ENCODE results near the gene NFIC. TPM values are rescaled to one million over a fixed set of nuclear protein-coding genes. Genes with fewer than 3 reads are reported as not detected.
"Not testable (repeated sequence)": the region's sequence is repeated elsewhere in the genome, so short reads cannot be mapped to it uniquely, and the experiment has no call there.

The NFIC gene
- polyA plus RNA-seq, 3 donors = 16.2 to 20.4 (median 19.4) TPM

DNA sequence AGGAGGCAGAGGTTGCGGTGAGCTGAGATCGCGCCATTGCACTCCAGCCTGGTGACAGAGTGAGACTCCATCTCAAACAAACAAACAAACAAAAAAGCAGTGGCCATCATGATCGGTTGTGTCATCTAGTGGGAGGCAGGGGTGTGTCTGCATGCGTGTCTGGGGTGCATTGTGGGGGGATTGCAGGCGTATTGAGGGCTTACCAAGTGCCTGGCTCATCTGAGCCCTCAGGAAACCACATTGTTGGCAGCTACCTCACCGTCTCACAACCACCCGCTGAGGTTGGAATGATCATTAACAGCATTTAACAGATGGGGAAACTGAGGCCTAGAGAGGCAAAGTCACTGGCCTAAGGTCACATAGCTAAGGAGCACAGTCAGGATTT lies 30.5 kb downstream of the NFIC start:
- DNase-seq (ENCODE audit: low read depth in 3 of 3, low spot score in 2 of 3) = no peak

DNA sequence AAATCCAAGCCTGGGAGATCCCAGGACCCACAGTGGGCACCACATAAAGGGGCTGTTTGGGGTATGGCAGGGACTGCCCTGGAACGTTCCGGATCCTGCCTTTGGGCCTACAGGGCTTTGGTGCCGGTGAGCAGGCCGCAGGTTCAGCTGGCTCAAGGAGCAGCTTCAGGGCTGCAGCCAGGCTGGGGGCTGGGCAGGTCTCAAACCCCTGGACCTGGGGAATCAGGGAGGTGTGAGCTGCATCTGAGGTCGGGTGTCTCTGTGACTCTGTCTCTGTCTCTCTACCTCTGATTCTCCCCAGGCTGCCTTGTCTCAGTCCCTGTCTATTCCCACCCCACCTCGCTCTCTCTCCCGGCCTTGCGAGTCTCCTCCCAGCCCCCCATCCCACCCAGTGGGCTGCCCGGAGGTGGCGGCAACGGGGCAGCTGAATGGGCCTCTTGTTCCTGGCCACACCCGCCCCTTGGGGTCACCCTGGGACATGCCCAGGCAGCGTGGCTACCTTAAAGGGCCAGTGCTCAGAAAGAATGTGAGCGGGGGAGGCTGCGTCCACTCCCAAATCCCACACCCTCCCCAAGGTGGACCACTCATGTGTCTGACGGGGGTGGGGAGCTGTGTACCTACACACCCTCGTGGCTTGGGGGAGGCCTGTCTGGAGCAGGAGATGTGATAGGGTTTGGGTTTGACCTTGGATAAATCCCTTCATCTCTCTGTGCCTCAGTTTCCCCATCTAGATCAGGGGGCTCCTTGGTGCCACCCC lies 31.1 kb downstream of the NFIC start:
- DNase-seq (ENCODE audit: low read depth in 3 of 3, low spot score in 2 of 3) = no peak

DNA sequence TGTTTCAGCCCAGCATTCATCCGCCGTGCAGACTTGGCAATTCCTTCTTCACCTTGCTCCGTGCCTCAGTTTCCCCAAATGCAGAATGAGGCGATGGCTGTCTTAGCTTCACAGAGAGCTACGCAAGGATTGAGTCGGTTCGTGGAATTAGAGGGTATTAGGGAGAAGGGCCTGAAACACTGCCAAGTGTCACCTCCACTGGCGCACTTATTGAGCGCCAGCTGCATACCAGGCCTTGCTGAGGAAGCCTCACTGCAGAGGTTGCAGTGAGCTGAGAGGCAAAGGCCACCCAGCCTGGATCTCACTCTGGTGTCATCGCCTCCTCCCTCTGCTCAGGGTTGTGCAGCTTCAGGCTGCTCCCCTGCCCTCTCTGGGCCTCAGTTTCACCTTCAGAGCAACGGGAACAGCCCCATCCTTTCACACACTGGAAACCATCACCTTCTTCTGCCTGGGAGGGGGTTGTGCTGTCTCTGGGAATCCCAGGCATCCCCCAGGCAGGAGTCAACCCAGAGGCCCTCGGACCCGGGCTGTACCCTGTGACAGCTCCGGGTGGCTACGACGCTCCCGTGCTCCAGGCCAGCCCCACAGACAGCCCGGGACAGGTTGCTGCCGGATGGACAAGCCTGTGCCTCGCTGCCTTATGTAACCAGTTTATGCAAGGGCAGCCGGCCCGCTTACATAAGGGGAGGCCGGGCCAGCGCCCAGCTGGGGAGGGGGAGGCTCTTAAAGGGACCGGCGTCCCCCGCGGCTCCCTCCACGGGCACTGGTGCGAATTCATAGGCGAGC lies 31.9 kb downstream of the NFIC start:
- DNase-seq (ENCODE audit: low read depth in 3 of 3, low spot score in 2 of 3) = no peak

DNA sequence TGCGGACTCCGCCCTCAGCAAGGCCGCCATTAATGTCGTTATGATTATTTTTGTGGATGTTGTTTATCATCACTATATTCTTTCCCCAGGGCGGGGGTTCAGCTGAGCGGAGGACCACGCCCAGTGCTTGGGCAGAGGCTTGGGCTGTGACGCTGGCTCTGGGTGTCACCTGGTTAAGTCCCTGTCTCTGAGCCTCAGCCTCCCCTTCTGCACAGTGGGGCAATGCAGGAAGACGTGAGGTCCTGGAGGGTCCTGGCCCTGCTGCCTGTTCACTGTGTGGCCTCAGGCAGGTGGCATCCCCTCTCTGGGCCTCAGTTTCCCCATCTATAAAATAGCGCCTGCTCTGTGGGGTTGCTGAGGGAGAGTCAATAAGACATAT lies 32.5 kb downstream of the NFIC start:
- no peak for DNase-seq (ENCODE audit: low read depth in 3 of 3, low spot score in 2 of 3)

DNA sequence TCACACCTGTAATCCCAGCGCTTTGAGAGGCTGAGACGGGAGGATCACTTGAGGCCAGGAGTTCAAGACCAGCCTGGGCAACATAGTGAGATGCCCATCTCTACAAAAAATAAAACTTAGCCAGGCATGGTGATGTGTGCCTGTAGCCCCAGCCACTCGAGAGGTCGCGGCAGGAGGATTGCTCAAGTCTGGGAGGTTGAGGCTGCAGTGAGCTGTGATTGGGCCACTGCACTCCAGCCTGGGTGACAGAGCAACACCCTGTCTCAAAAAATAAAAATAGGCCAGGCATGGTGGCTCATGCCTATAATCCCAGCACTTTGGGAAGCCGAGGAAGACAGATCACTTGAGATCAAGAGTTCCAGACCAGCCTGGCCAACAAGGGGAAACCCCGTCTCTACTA lies 32.9 kb downstream of the NFIC start:
- not testable (repeated sequence) for DNase-seq (ENCODE audit: low read depth in 3 of 3, low spot score in 2 of 3)

GRCh38 chr19:3401004-3401768 lies 34.8 kb downstream of the NFIC start:
- no peak for DNase-seq (ENCODE audit: low read depth in 3 of 3, low spot score in 2 of 3)

- no peak for DNase-seq (ENCODE audit: low read depth in 3 of 3, low spot score in 2 of 3)
These were observed 36.5 kb downstream of the NFIC start for GRCh38 chr19:3402631-3403443.

GRCh38 chr19:3403489-3404323 lies 37.3 kb downstream of the NFIC start:
- DNase-seq (ENCODE audit: low read depth in 3 of 3, low spot score in 2 of 3) = no peak

- no peak for DNase-seq (ENCODE audit: low read depth in 3 of 3, low spot score in 2 of 3)
These were observed 38.2 kb downstream of the NFIC start for GRCh38 chr19:3404324-3405260.

DNA sequence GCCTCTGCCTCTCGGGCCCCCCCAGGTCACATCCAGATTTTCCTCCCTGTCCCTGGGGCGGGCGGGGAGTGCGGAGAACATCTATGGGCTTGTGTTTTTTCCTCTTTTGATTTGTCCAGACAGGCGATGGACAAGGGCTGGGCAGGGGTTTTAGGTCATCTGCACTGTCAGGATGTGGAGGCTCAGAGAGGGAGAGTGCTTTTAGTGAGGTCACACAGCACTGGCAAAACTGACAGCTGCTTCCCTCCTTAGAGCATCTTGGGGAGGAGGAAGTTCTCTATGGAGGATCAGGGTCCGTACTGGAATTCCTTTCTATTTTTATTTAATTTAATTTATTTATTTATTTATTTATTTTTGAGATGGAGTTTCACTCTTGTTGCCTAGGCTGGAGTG lies 38.9 kb downstream of the NFIC start:
- DNase-seq (ENCODE audit: low read depth in 3 of 3, low spot score in 2 of 3) = no peak

- no peak for DNase-seq (ENCODE audit: low read depth in 3 of 3, low spot score in 2 of 3)
These were observed 40.3 kb downstream of the NFIC start for GRCh38 chr19:3406571-3407111.

GRCh38 chr19:3407556-3408516 lies 41.5 kb downstream of the NFIC start:
- DNase-seq (ENCODE audit: low read depth in 3 of 3, low spot score in 2 of 3) = no peak

DNA sequence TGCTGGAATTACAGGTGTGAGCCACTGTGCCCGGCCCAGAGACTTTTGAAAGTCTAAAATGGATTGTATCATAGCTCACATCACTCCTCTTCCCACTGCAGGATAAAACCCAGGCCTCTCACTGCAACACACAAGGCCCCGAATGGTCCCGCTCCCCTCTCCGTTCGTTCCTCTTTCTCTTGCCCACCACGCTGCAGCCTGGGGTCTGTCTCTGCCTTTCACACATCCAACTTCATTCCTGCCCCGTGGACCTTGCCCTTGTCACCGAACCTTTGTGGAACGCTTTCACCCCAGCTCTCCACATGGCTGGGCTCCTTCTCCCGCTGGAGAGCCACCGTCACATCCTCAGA lies 42.6 kb downstream of the NFIC start:
- DNase-seq (ENCODE audit: low read depth in 3 of 3, low spot score in 2 of 3) = no peak

GRCh38 chr19:3409346-3410064 lies 43.1 kb downstream of the NFIC start:
- DNase-seq (ENCODE audit: low read depth in 3 of 3, low spot score in 2 of 3) = no peak

DNA sequence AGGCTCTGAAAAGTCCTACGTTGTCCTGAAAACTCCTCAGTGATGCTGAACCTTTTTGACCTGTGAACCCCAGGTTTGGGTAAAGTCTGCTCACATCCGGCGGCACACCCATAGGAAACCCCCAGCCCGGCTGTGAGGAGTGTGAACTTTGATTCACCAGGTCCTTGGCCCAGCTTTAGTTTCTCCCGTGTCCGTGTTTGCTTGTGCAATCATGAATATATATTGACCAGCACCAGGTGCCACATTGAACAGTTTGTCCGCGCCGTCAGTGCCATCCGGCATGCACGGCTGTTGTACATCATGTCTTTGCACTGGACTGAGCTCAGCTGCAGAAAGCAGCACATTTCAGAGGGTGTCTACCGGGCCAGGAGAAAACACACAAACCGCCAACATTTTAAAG lies 45.3 kb downstream of the NFIC start:
- no peak for DNase-seq (ENCODE audit: low read depth in 3 of 3, low spot score in 2 of 3)

DNA sequence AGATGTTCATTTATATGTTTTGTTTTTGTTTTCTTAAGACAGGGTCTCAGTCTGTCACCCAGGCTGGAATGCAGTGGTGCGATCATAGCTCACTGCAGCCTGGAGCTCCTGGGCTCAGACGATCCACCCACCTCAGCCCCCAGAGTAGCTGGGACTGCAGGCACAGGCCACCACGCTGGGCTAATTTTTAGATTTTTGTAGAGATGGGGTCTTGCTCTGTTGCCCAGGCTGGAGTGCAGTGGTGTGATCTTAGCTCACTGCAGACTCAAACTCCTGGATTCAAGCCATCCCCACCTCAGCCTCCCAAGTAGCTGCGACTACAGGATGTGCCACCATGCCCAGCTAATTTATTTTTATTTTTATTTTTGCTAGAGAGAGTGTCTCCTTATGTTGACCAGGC lies 45.7 kb downstream of the NFIC start:
- no peak for DNase-seq (ENCODE audit: low read depth in 3 of 3, low spot score in 2 of 3)
